ENCODE data around the gene FOXO6. TPM values are rescaled to one million over a fixed set of nuclear protein-coding genes. Genes with fewer than 3 reads are reported as not detected.

The FOXO6 gene
- total and polyA plus RNA-seq, 2 donors (not counting 1 experiment from before 2014, with no cell fraction given) = under 0.01 TPM; not detected in 1

DNA sequence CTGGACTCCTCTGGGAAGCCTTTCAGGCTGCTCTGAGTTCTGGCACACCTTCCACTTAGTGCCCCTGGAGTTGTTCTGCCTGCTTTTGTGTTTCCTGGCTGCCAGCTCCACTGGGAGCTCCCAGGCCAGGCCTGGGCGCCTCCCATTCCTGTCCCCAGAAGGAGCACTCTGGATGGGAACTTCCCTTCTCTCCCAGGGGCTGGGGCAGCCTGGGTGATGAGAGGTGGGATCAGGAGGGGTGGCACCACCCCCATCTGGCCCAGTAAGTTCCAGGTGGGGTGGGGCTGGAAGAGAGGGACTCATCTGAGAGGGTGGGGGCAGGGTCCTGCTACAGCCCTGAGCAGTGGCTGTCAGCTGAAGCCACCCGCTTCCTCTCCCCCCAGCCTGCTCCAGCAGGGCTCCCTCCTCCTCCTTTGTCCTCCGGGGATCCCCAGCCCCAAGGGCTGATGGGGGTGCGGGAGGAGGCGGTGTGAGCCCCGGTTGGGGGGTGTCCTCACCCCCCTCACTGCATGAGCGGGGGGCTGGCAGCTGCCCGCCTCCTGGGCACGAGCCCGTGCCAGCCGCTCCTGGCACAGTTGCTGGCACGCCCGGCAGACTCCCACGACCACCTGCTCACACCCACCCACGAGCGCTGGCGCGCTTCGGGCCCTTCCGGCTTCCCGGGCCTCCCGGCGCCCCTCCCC, 4.7 kb downstream of the FOXO6 start:
- TF ChIP-seq, protein P1, sequence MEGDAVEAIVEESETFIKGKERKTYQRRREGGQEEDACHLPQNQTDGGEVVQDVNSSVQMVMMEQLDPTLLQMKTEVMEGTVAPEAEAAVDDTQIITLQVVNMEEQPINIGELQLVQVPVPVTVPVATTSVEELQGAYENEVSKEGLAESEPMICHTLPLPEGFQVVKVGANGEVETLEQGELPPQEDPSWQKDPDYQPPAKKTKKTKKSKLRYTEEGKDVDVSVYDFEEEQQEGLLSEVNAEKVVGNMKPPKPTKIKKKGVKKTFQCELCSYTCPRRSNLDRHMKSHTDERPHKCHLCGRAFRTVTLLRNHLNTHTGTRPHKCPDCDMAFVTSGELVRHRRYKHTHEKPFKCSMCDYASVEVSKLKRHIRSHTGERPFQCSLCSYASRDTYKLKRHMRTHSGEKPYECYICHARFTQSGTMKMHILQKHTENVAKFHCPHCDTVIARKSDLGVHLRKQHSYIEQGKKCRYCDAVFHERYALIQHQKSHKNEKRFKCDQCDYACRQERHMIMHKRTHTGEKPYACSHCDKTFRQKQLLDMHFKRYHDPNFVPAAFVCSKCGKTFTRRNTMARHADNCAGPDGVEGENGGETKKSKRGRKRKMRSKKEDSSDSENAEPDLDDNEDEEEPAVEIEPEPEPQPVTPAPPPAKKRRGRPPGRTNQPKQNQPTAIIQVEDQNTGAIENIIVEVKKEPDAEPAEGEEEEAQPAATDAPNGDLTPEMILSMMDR (conservative IDR thresholded peaks at IDR 0.05 in 1 of 2, IDR thresholded peaks at IDR 0.05 in 1 of 2; ENCODE audit: low read depth in 1 of 2, low read length in 2 of 2) = no peak
- TF ChIP-seq EZH2 (IDR thresholded peaks at IDR 0.05; ENCODE audit: low read length, missing control alignments) = no peak
- H4K20me1 ChIP-seq (ENCODE audit: control insufficient read depth, extremely low read depth, insufficient read depth, low read length) = no peaks in the 10 kb centered on the region
- no peak overlapping the region for H3K4me3 ChIP-seq (replicated peaks in 1 of 4; ENCODE audit: control extremely low read depth in 1 of 4, insufficient read depth in 1 of 4, low read depth in 3 of 4, low read length in 4 of 4)
- DNase-seq (ENCODE audit: low read depth in 2 of 2) = no peak
- no peak overlapping the region for H2AFZ ChIP-seq (ENCODE audit: low read length)
- no peaks in the 10 kb centered on the region for H3K4me1 ChIP-seq (ENCODE audit: control insufficient read depth, extremely low read depth, insufficient read depth, low read length)
- H3K4me2 ChIP-seq (ENCODE audit: extremely low read depth, insufficient read depth, low read length) = no peak overlapping the region
- H3K36me3 ChIP-seq (ENCODE audit: control insufficient read depth, insufficient read depth, low read length) = no peaks in the 10 kb centered on the region
- H3K9me3 ChIP-seq (ENCODE audit: control insufficient read depth, insufficient read depth, low read depth, low read length) = no peaks in the 10 kb centered on the region
- peaks cover 56% of the 10 kb centered on the region for H3K27me3 ChIP-seq (ENCODE audit: control insufficient read depth, insufficient read depth, low read length)
- no peaks in the 10 kb centered on the region for H3K79me2 ChIP-seq (ENCODE audit: control insufficient read depth, insufficient read depth, low read length)
- no peak overlapping the region for H3K27ac ChIP-seq (ENCODE audit: insufficient read depth, low read length)
- no peak overlapping the region for H3K9ac ChIP-seq (ENCODE audit: insufficient read depth, low read length)

DNA sequence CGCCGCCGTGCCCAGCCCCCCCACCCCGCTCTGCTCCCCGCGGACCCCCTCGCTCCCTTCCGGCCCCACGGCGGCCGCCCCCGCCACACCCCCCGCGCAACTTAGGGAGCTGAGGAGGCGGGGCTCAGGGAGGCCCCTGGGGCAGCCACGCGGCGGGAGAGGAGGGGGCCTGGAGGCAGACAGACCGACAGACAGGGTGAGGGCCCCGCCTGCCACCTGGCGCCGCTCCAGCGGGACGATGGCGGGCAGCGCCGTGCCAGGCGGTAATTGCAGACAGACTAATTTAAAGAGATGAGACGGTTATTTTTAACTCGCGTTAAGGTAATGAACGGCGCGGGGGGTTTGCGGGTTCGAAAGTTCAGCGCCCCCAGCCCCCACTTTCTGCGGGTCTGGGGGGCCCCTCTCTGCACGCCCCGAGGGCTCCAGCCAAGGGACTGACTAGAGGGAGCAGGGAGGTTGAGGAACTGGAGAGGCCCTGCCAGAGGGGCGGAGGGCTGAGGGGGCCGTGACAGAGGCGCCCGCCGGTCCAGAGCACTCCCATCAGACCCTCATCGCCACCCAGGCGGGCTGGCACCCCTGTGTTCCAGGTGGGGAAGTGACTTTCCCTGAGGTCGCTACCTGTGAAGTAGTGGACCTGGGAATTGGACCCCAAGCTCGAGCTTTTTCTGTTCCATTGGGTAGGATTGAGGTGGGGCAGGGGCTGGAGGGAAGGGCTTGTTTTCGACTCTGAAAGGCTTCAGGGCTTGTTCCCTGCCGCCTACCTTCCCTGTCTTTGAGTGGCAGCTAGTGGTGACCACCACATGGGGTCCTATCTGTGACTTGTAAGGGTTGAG, 5.4 kb downstream of the FOXO6 start:
- Histone ChIP-seq H3K27ac (ENCODE audit: insufficient read depth, low read length) (no peak overlapping the region), H3K9ac (ENCODE audit: insufficient read depth, low read length) (no peak overlapping the region), H3K4me2 (ENCODE audit: extremely low read depth, insufficient read depth, low read length) (no peak overlapping the region), H2AFZ (ENCODE audit: low read length) (no peak overlapping the region), H3K36me3 (ENCODE audit: control insufficient read depth, insufficient read depth, low read length) (no peaks in the 10 kb centered on the region), H3K4me1 (ENCODE audit: control insufficient read depth, extremely low read depth, insufficient read depth, low read length) (no peaks in the 10 kb centered on the region), H3K27me3 (ENCODE audit: control insufficient read depth, insufficient read depth, low read length) (peaks cover 55% of the 10 kb centered on the region), H3K9me3 (ENCODE audit: control insufficient read depth, insufficient read depth, low read depth, low read length) (no peaks in the 10 kb centered on the region), H3K4me3 (replicated peaks in 1 of 4; ENCODE audit: control extremely low read depth in 1 of 4, insufficient read depth in 1 of 4, low read depth in 3 of 4, low read length in 4 of 4) (no peak overlapping the region), H3K79me2 (ENCODE audit: control insufficient read depth, insufficient read depth, low read length) (no peaks in the 10 kb centered on the region), H4K20me1 (ENCODE audit: control insufficient read depth, extremely low read depth, insufficient read depth, low read length) (no peaks in the 10 kb centered on the region)
- no peak for DNase-seq (ENCODE audit: low read depth in 2 of 2)
- peak; percentile 90 for TF ChIP-seq EZH2 (IDR thresholded peaks at IDR 0.05; ENCODE audit: low read length, missing control alignments)
- TF ChIP-seq, protein P1 (conservative IDR thresholded peaks at IDR 0.05 in 1 of 2, IDR thresholded peaks at IDR 0.05 in 1 of 2; ENCODE audit: low read depth in 1 of 2, low read length in 2 of 2) = no peak

DNA sequence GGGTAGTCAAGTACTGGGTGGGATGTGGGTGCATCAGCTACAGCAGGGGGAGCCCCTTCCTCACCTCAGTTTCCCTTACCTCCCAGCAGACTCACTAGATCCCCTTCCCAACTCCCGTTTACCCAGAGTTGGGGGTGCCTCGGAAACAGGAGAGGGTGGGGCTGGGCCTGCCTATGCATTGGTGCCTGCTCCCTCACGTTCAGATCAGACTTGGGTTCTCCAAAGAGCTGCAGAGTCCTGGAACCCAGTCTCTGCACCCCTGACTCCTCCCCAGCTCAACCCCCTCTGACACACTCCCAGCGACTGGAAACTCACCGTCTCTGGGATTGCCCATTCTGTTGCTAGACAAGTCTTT, 6.0 kb downstream of the FOXO6 start:
- H3K27me3 ChIP-seq (ENCODE audit: control insufficient read depth, insufficient read depth, low read length) = peaks cover 51% of the 10 kb centered on the region
- DNase-seq (ENCODE audit: low read depth in 2 of 2) = no peak

More for the DNA sequence above, 6.0 kb downstream of the FOXO6 start:
- Histone ChIP-seq H4K20me1 (ENCODE audit: control insufficient read depth, extremely low read depth, insufficient read depth, low read length) (no peaks in the 10 kb centered on the region), H3K4me2 (ENCODE audit: extremely low read depth, insufficient read depth, low read length) (no peak overlapping the region), H3K9me3 (ENCODE audit: control insufficient read depth, insufficient read depth, low read depth, low read length) (no peaks in the 10 kb centered on the region), H3K27ac (ENCODE audit: insufficient read depth, low read length) (no peak overlapping the region), H2AFZ (ENCODE audit: low read length) (no peak overlapping the region), H3K4me3 (replicated peaks in 1 of 4; ENCODE audit: control extremely low read depth in 1 of 4, insufficient read depth in 1 of 4, low read depth in 3 of 4, low read length in 4 of 4) (no peak overlapping the region), H3K36me3 (ENCODE audit: control insufficient read depth, insufficient read depth, low read length) (no peaks in the 10 kb centered on the region), H3K9ac (ENCODE audit: insufficient read depth, low read length) (no peak overlapping the region), H3K4me1 (ENCODE audit: control insufficient read depth, extremely low read depth, insufficient read depth, low read length) (no peaks in the 10 kb centered on the region), H3K79me2 (ENCODE audit: control insufficient read depth, insufficient read depth, low read length) (no peaks in the 10 kb centered on the region)
- TF ChIP-seq, protein P1 (conservative IDR thresholded peaks at IDR 0.05 in 1 of 2, IDR thresholded peaks at IDR 0.05 in 1 of 2; ENCODE audit: low read depth in 1 of 2, low read length in 2 of 2) = no peak
- TF ChIP-seq EZH2 (IDR thresholded peaks at IDR 0.05; ENCODE audit: low read length, missing control alignments) = peak; percentile 14

All from fibroblast of lung (primary cell).